Smooth muscle cell (in vitro differentiated cells): ENCODE data around the gene CCDC127. TPM values are rescaled to one million over a fixed set of nuclear protein-coding genes. Genes with fewer than 3 reads are reported as not detected.

ENCODE experiments used
- DNase-seq: peaks from one replicate; lab custom pipeline; 2025; ENCODE audit not compliant: unreplicated experiment; lab: John Stamatoyannopoulos, UW
- H2AFZ ChIP-seq: fragments of 200-600 bp; sonication (generic); 2 replicates; pipeline ENCODE4 v1.6.0; 2016; ENCODE audit warnings: antibody characterized with exemption, low read depth, mild to moderate bottlenecking
- H3F3A ChIP-seq: fragments of 200-600 bp; sonication (generic); 2 replicates; pipeline ENCODE4 v1.6.0; 2017; ENCODE audit warnings: antibody characterized with exemption, low read depth
- H3K27ac ChIP-seq: fragments of 200-600 bp; sonication (generic); 2 replicates; pipeline ENCODE4 v1.5.1; 2016; ENCODE audit warnings: low read depth, mild to moderate bottlenecking
- H3K27me3 ChIP-seq: fragments of 200-600 bp; sonication (generic); 2 replicates; pipeline ENCODE4 v1.6.1; 2016; ENCODE audit warnings: low read depth, mild to moderate bottlenecking
- H3K36me3 ChIP-seq: fragments of 200-600 bp; sonication (generic); 2 replicates; pipeline ENCODE4 v1.5.1; 2016; ENCODE audit warnings: low read depth
- H3K4me1 ChIP-seq: fragments of 200-600 bp; sonication (generic); 2 replicates; pipeline ENCODE4 v1.5.1; 2016; ENCODE audit warnings: low read depth
- H3K4me2 ChIP-seq: fragments of 200-600 bp; sonication (generic); 2 replicates; pipeline ENCODE4 v1.6.0; 2016; ENCODE audit warnings: mild to moderate bottlenecking
- H3K4me3 ChIP-seq: fragments of 200-600 bp; sonication (generic); 2 replicates; pipeline ENCODE4 v1.5.1; 2016; ENCODE audit warnings: mild to moderate bottlenecking
- H3K79me2 ChIP-seq: fragments of 200-600 bp; sonication (generic); 2 replicates; pipeline ENCODE4 v1.6.0; 2016; ENCODE audit warnings: low read depth, mild to moderate bottlenecking
- H3K9ac ChIP-seq: fragments of 200-600 bp; sonication (generic); 2 replicates; pipeline ENCODE4 v1.6.0; 2016; ENCODE audit warnings: low read depth
- H3K9me3 ChIP-seq: fragments of 200-600 bp; sonication (generic); replicated peaks from 2 replicates; pipeline ENCODE4 v1.5.1; 2016; ENCODE audit warnings: low read depth
- H4K20me1 ChIP-seq: fragments of 200-600 bp; sonication (generic); 2 replicates; pipeline ENCODE4 v1.6.0; 2016; ENCODE audit warnings: low read depth
- WGBS: methylation state at CpG from one replicate; pipeline ENCODE4 v1.1.7; 2016; ENCODE audit warnings: low lambda C conversion rate; 5-methylcytosine and 5-hydroxymethylcytosine counted together
- polyA plus RNA-seq: library from polyadenylated mRNA; unstranded; fragments of >200 nt; fragmentation: Nextera tagmentation; extraction: Ambion mirVana; gene quantifications from 2 replicates; pipeline ENCODE4 v1.2.1, GENCODE V29; 2016
- total RNA-seq: library from RNA; depleted of rRNA; stranded (reverse); fragments of >200 nt; gene quantifications from 2 replicates; pipeline ENCODE4 v1.2.3, GENCODE V29; 2014
- TF ChIP-seq, protein P1 (sequence below): fragments of 200-600 bp; sonication (generic); IDR thresholded peaks from 2 replicates; pipeline ENCODE4 v1.5.1; 2017; ENCODE audit warnings: borderline replicate concordance, mild to moderate bottlenecking, antibody characterized with exemption; ENCODE audit not compliant: insufficient read depth, poor library complexity, severe bottlenecking

The CCDC127 gene
- total and polyA plus RNA-seq, 2 experiments from 2014 or later: 2.8 to 8.6 TPM

DNA sequence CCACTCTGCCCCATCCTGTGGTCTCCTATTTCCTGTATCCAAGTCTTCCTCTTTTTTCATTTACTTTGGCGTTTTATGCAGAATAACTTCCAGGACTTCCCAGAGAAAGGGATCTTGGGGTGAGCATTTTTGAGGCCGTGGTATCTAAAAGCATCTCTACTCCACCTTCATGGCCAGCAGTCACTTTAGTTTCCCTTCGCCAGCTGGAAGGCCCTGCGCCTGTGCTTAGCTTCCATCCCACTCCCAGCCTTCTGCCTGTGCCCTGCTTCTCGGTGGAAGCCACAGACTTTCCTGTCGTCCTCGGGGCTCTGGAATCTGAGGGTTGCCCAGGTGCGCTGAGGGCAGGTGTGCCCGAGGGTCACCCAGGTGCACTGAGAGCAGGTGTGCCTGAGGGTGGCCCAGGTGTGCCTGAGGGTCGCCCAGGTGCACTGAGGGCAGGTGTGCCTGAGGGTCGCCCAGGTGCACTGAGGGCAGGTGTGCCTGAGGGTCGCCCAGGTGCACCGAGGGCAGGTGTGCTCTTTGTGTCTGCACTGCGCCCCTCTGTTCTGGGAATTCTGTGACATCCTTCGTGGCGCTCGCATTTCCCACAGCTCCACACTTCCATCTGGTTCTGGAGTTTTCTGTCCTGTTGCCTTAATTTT is 59.0 kb downstream of the CCDC127 start:
- DNase-seq: no peak

DNA sequence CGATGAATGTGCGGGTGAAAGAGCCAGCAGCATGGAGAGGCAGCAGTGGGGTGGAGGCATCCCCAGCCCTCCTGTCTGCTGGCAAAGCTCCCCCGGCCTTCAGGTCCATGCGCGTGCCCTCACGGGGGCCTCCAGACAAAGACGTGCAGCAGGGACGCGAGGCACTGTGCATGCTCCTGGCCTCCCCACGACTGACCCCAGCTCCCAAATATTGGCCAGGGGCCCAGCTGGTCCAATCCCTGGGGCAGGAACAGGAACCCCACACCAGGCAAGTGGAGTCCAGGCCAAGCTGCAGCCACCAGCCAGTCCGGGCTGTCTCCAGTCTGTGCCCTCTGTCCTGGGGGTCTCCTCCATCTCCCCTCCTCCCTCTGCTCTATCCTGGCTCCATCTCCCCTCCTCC is 60.2 kb downstream of the CCDC127 start:
- Histone ChIP-seq H3K36me3 (no peaks in the 10 kb centered on the region), H3K4me1 (no peaks in the 10 kb centered on the region), H3K27me3 (no peaks in the 10 kb centered on the region), H2AFZ (no peak overlapping the region), H3F3A (no peaks in the 10 kb centered on the region), H3K9me3 (no peaks in the 10 kb centered on the region), H4K20me1 (no peaks in the 10 kb centered on the region), H3K4me2 (no peak overlapping the region), H3K9ac (no peak overlapping the region), H3K27ac (no peak overlapping the region), H3K79me2 (no peaks in the 10 kb centered on the region), H3K4me3 (no peak overlapping the region)
- TF ChIP-seq, protein P1, sequence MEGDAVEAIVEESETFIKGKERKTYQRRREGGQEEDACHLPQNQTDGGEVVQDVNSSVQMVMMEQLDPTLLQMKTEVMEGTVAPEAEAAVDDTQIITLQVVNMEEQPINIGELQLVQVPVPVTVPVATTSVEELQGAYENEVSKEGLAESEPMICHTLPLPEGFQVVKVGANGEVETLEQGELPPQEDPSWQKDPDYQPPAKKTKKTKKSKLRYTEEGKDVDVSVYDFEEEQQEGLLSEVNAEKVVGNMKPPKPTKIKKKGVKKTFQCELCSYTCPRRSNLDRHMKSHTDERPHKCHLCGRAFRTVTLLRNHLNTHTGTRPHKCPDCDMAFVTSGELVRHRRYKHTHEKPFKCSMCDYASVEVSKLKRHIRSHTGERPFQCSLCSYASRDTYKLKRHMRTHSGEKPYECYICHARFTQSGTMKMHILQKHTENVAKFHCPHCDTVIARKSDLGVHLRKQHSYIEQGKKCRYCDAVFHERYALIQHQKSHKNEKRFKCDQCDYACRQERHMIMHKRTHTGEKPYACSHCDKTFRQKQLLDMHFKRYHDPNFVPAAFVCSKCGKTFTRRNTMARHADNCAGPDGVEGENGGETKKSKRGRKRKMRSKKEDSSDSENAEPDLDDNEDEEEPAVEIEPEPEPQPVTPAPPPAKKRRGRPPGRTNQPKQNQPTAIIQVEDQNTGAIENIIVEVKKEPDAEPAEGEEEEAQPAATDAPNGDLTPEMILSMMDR: no peak
- no peak for DNase-seq
- WGBS: 97% methylated on average over 11 of the region's 11 CpGs

More for the DNA sequence above, 59.0 kb downstream of the CCDC127 start:
- Histone ChIP-seq H2AFZ (no peak overlapping the region), H4K20me1 (no peaks in the 10 kb centered on the region), H3F3A (no peaks in the 10 kb centered on the region), H3K36me3 (no peaks in the 10 kb centered on the region), H3K4me2 (peak overlapping the region; percentile 46), H3K27ac (peak overlapping the region; percentile 23), H3K9me3 (no peaks in the 10 kb centered on the region), H3K4me1 (no peaks in the 10 kb centered on the region), H3K27me3 (no peaks in the 10 kb centered on the region), H3K9ac (no peak overlapping the region), H3K79me2 (no peaks in the 10 kb centered on the region), H3K4me3 (no peak overlapping the region)
- 87% methylated on average over 16 of the region's 17 CpGs for WGBS
- TF ChIP-seq, protein P1: no peak

DNA sequence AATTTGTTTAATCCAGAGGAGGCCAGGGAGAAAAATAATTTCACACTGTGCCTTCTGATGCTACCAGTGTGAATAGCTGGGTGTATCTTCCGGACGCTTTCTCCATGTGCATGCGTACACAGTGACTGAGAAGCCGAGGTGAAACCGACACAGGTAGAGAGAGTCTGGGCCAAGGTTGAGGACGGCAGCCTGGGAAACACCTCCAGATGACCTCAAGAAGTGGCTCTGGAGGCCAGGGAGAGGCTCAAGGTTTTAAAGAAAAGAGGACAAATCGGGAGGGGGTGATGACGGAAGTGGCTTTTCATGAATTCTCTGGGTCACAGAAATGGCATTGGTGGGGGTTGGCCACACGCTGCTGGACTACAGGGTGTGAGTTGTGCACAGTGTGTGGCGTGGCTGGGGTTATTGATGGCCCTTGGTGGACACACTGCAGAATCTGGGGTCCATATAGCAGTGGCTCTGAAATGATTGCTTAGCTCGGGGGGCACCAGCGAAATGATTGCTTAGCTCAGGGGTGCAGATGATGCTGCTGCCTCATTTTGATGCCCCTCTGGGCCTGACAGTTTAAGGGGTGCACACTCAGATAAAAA is 60.7 kb downstream of the CCDC127 start:
- H3K9ac ChIP-seq: no peak overlapping the region
- TF ChIP-seq, protein P1: no peak
- H3K9me3 ChIP-seq: no peaks in the 10 kb centered on the region
- no peak overlapping the region for H3K4me2 ChIP-seq
- H2AFZ ChIP-seq: no peak overlapping the region
- no peaks in the 10 kb centered on the region for H3K27me3 ChIP-seq
- no peak for DNase-seq
- no peak overlapping the region for H3K4me3 ChIP-seq
- H3F3A ChIP-seq: no peaks in the 10 kb centered on the region
- no peaks in the 10 kb centered on the region for H3K36me3 ChIP-seq
- WGBS: 97% methylated on average over 12 of the region's 12 CpGs
- no peaks in the 10 kb centered on the region for H3K4me1 ChIP-seq
- no peak overlapping the region for H3K27ac ChIP-seq
- no peaks in the 10 kb centered on the region for H3K79me2 ChIP-seq
- H4K20me1 ChIP-seq: no peaks in the 10 kb centered on the region
